Neural cell (in vitro differentiated cells): ENCODE results near the gene CAPN10. TPM values are rescaled to one million over a fixed set of nuclear protein-coding genes. Genes with fewer than 3 reads are reported as not detected.

Source experiments
- H2AFZ ChIP-seq: fragments of 200-600, 300-800 bp; sonication (generic), shearing (Covaris generic); 2 replicates; pipeline ENCODE4 v1.6.0; 2014; ENCODE audit warnings: low read depth, mild to moderate bottlenecking, antibody characterized with exemption, low read length, moderate library complexity
- H3F3A ChIP-seq: fragments of 200-600 bp; shearing (Covaris generic); 2 replicates; pipeline ENCODE4 v1.6.1; 2016; ENCODE audit warnings: mild to moderate bottlenecking, moderate library complexity, mixed read lengths, antibody characterized with exemption, low read length; ENCODE audit not compliant: insufficient read depth, poor library complexity, severe bottlenecking
- H3K27ac ChIP-seq: fragments of 200-600, 300-800 bp; sonication (generic), shearing (Covaris generic); 2 replicates; pipeline ENCODE4 v1.5.1; 2014; ENCODE audit warnings: mild to moderate bottlenecking, low read length, moderate library complexity
- H3K27me3 ChIP-seq: fragments of 300-800, 200-600 bp; sonication (generic), shearing (Covaris generic); 2 replicates; pipeline ENCODE4 v1.6.0; 2014; ENCODE audit warnings: mild to moderate bottlenecking, low read depth, low read length, moderate library complexity; ENCODE audit not compliant: insufficient read depth
- H3K36me3 ChIP-seq: fragments of 300-800, 200-600 bp; sonication (generic), shearing (Covaris generic); 2 replicates; pipeline ENCODE4 v1.5.1; 2014; ENCODE audit warnings: mild to moderate bottlenecking, antibody characterized with exemption, low read length, moderate library complexity; ENCODE audit not compliant: insufficient read depth
- H3K4me2 ChIP-seq: fragments of 300-800, 200-600 bp; sonication (generic), shearing (Covaris generic); 2 replicates; pipeline ENCODE4 v1.6.0; 2014; ENCODE audit warnings: mild to moderate bottlenecking, low read length
- H3K4me3 ChIP-seq: fragments of 300-800, 200-600 bp; sonication (generic), shearing (Covaris generic); 2 replicates; pipeline ENCODE4 v1.5.1; 2014; ENCODE audit warnings: mild to moderate bottlenecking, low read length, moderate library complexity
- H3K79me2 ChIP-seq: fragments of 200-600 bp; shearing (Covaris generic); replicated peaks from 2 replicates; pipeline ENCODE4 v1.6.0; 2014; ENCODE audit warnings: mild to moderate bottlenecking, low read length, moderate library complexity; ENCODE audit not compliant: insufficient read depth
- H3K9ac ChIP-seq: fragments of 300-800, 200-600 bp; sonication (generic), shearing (Covaris generic); 2 replicates; pipeline ENCODE4 v1.6.1; 2016; ENCODE audit warnings: mild to moderate bottlenecking, low read length, mixed read lengths
- H3K9me2 ChIP-seq: fragments of 200-600 bp; shearing (Covaris generic); 2 replicates; pipeline ENCODE4 v1.6.1; 2016; ENCODE audit warnings: mild to moderate bottlenecking, low read length, mixed read lengths; ENCODE audit not compliant: insufficient read depth
- H3K9me3 ChIP-seq: fragments of 200-600, 300-800 bp; sonication (generic), shearing (Covaris generic); 2 replicates; pipeline ENCODE4 v1.6.1; 2016; ENCODE audit warnings: mild to moderate bottlenecking, mixed run types, low read length, moderate library complexity, mixed read lengths
- H4K20me1 ChIP-seq: fragments of 200-600 bp; shearing (Covaris generic); 2 replicates; pipeline ENCODE4 v1.6.1; 2016; ENCODE audit warnings: mild to moderate bottlenecking, mixed run types; ENCODE audit not compliant: insufficient read depth
- CTCF ChIP-seq: fragments of 450-650 bp; IDR thresholded peaks from 2 replicates; pipeline ENCODE4 v1.5.1; 2014; ENCODE audit warnings: antibody characterized with exemption, mild to moderate bottlenecking, moderate library complexity; ENCODE audit not compliant: poor library complexity, severe bottlenecking
- EP300 ChIP-seq: fragments of 450-650 bp; conservative IDR thresholded peaks from 2 replicates; pipeline ENCODE4 v1.6.1; 2014; ENCODE audit warnings: antibody characterized with exemption, mild to moderate bottlenecking, moderate library complexity; ENCODE audit not compliant: poor library complexity, severe bottlenecking
- EZH2 ChIP-seq: fragments of 200-600, 300-800 bp; shearing (Covaris generic), sonication (generic); IDR thresholded peaks from 2 replicates; pipeline ENCODE4 v1.6.1; 2014; ENCODE audit warnings: antibody characterized with exemption, low read length, borderline replicate concordance, mild to moderate bottlenecking; ENCODE audit not compliant: insufficient read depth, poor library complexity, severe bottlenecking
- MXI1 ChIP-seq: fragments of 450-650 bp; conservative IDR thresholded peaks from 2 replicates; pipeline ENCODE4 v1.6.1; 2014; ENCODE audit warnings: antibody characterized with exemption, mild to moderate bottlenecking; ENCODE audit not compliant: poor library complexity, severe bottlenecking
- POLR2AphosphoS5 ChIP-seq: IDR thresholded peaks from 2 replicates; pipeline ENCODE4 v1.6.1; 2012
- RAD21 ChIP-seq: fragments of 450-650 bp; conservative IDR thresholded peaks from 2 replicates; pipeline ENCODE4 v1.6.1; 2014; ENCODE audit warnings: antibody characterized with exemption, mild to moderate bottlenecking, moderate library complexity
- REST ChIP-seq: IDR thresholded peaks from 2 replicates; pipeline ENCODE4 v1.6.1; 2012; ENCODE audit warnings: borderline replicate concordance
- SMC3 ChIP-seq: fragments of 450-650 bp; conservative IDR thresholded peaks from 2 replicates; pipeline ENCODE4 v1.6.1; 2014; ENCODE audit warnings: antibody characterized with exemption, mild to moderate bottlenecking, moderate library complexity; ENCODE audit not compliant: poor library complexity
- TAF1 ChIP-seq: IDR thresholded peaks from 2 replicates; pipeline ENCODE4 v1.6.1; 2012; ENCODE audit warnings: low read depth
- polyA plus RNA-seq: library from polyadenylated mRNA; depleted of rRNA; stranded (reverse); fragments of >200 nt; gene quantifications from 2 replicates; pipeline ENCODE4 v1.2.3, GENCODE V29; 2014

CAPN10 gene
- polyA plus RNA-seq, 1 donor from 2014 or later, result 120 TPM

DNA sequence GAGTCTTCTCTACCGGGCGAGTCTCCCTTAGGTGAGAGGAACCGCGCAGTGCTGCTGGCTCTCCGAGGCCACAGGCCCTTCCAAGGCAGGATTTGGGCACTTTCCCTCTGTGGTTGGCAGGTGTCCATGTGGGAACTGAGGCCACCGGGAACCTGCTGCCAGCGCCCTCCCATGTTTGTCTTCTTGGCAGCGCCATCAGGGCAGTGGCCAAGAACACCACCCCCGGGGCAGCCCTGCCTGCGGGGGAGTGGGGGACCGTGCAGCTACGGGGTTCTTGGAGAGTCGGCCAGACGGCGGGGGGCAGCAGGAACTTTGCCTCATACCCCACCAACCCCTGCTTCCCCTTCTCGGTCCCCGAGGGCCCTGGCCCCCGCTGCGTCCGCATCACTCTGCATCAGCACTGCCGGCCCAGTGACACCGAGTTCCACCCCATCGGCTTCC, 10.0 kb downstream of the CAPN10 start:
- TF ChIP-seq RAD21, result no peak
- no peaks in the 10 kb centered on the region for H3F3A ChIP-seq
- no peak overlapping the region for H2AFZ ChIP-seq
- no peaks in the 10 kb centered on the region for H3K9me3 ChIP-seq
- H3K79me2 ChIP-seq, result no peaks in the 10 kb centered on the region
- no peak overlapping the region for H3K4me3 ChIP-seq
- H3K9ac ChIP-seq, result no peak overlapping the region
- H4K20me1 ChIP-seq, result no peaks in the 10 kb centered on the region
- no peaks in the 10 kb centered on the region for H3K9me2 ChIP-seq
- H3K27me3 ChIP-seq, result no peaks in the 10 kb centered on the region
- no peak overlapping the region for H3K4me2 ChIP-seq
- no peaks in the 10 kb centered on the region for H3K36me3 ChIP-seq
- H3K27ac ChIP-seq, result no peak overlapping the region

- no peak for TF ChIP-seq MXI1
- TF ChIP-seq REST, result no peak
- no peak for TF ChIP-seq POLR2AphosphoS5
- TF ChIP-seq EZH2, result no peak
- no peak for TF ChIP-seq RAD21
- no peak for TF ChIP-seq TAF1
- TF ChIP-seq CTCF, result no peak
- no peak for TF ChIP-seq SMC3
- TF ChIP-seq EP300, result no peak
- no peaks in the 10 kb centered on the region for H3K9me3 ChIP-seq
- H4K20me1 ChIP-seq, result no peaks in the 10 kb centered on the region
Measured at GRCh38 chr2:240597054-240597418, 10.5 kb downstream of the CAPN10 start.

DNA sequence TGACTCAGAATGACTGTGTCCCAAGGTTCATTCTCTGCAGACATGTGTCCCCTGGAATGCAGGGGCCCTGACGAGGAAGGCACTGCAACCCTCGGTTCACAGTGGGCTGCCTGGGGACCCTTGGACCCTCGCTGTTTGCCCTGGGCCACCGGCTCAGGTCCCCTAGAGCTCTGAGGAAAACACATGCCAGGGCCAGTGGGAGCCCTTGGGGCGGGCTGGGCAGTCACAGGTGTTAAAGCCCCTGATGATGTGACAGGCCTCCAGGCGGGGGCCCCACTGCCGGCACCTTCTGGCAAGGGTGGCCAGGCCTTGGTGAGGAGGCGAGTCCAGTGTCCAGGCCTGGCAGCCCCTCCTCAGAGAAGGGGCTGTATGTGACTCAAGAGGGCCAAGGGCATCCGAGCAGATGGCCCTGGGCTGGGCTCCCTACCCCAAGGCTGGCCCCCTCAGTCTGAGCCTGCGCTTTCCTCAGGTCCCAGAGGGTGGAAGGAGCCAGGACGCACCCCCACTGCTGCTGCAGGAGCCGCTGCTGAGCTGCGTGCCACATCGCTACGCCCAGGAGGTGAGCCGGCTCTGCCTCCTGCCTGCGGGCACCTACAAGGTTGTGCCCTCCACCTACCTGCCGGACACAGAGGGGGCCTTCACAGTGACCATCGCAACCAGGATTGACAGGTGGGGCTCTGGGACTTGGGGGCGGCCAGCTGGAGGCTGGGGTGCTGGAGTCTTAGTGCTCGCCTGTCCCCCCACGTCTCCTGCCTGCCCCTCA, 11.1 kb downstream of the CAPN10 start:
- H3K9me3 ChIP-seq, result no peaks in the 10 kb centered on the region
- no peak overlapping the region for H3K4me3 ChIP-seq
- no peaks in the 10 kb centered on the region for H3K27me3 ChIP-seq
- H3K9me2 ChIP-seq, result no peaks in the 10 kb centered on the region
- H3K36me3 ChIP-seq, result no peaks in the 10 kb centered on the region
- no peak overlapping the region for H2AFZ ChIP-seq
- H3F3A ChIP-seq, result no peaks in the 10 kb centered on the region
- H3K4me2 ChIP-seq, result no peak overlapping the region
- no peaks in the 10 kb centered on the region for H4K20me1 ChIP-seq
- no peak overlapping the region for H3K27ac ChIP-seq
- no peak overlapping the region for H3K9ac ChIP-seq
- no peaks in the 10 kb centered on the region for H3K79me2 ChIP-seq
- TF ChIP-seq CTCF, result no peak
- no peak for TF ChIP-seq RAD21
- no peak for TF ChIP-seq EZH2
- no peak for TF ChIP-seq SMC3
- no peak for TF ChIP-seq POLR2AphosphoS5
- TF ChIP-seq EP300, result no peak
- TF ChIP-seq MXI1, result no peak
- no peak for TF ChIP-seq TAF1
- TF ChIP-seq REST, result no peak

More at GRCh38 chr2:240597054-240597418, 10.5 kb downstream of the CAPN10 start:
- Histone ChIP-seq H3K4me3 (no peak overlapping the region), H3K27me3 (no peaks in the 10 kb centered on the region), H2AFZ (no peak overlapping the region), H3K4me2 (no peak overlapping the region), H3K9me2 (no peaks in the 10 kb centered on the region), H3K79me2 (no peaks in the 10 kb centered on the region), H3K27ac (no peak overlapping the region), H3K9ac (no peak overlapping the region), H3F3A (no peaks in the 10 kb centered on the region), H3K36me3 (no peaks in the 10 kb centered on the region)
